Panc1 (cell line): ENCODE data around the gene FBLIM1. TPM values are rescaled to one million over a fixed set of nuclear protein-coding genes. Genes with fewer than 3 reads are reported as not detected.

ENCODE experiments used
- ATAC-seq: fragments of 200-7000 bp; cut with Tn5 transposase; 2 replicates; pipeline ENCODE4 v1.9.1; 2020; ENCODE audit warnings: mild to moderate bottlenecking, moderate library complexity
- BruUV-seq: library from RNA; stranded (reverse); fragments of 400-500 nt; replicated peaks from 2 replicates; lab custom pipeline; 2021; lab: Mats Ljungman, UMichigan
- CTCF ChIA-PET: fragments of 300-600 bp; sonication (Branson Sonifier 250); formaldehyde crosslinking; loops from one replicate; lab custom pipeline; 2022; ENCODE audit warnings: antibody characterized with exemption; lab: Charles Lee
- POLR2A ChIA-PET: fragments of 300-600 bp; sonication (Branson Sonifier 250); formaldehyde crosslinking; loops from one replicate; lab custom pipeline; 2022; ENCODE audit warnings: antibody characterized with exemption; lab: Charles Lee
- DNase-seq: peaks from one replicate; pipeline ENCODE4 v3.0.0-alpha.2; 2010; ENCODE audit warnings: low read depth, low spot score
- H3K27ac ChIP-seq: 2 replicates; pipeline ENCODE4 v1.5.1; 2011; ENCODE audit warnings: mild to moderate bottlenecking, low read length, inconsistent platforms
- H3K27me3 ChIP-seq: fragments of 200-500 bp; sonication (Bioruptor generic); 2 replicates; pipeline ENCODE4 v1.6.0; 2014; ENCODE audit warnings: low read length, inconsistent platforms; ENCODE audit not compliant: control insufficient read depth, insufficient read depth
- H3K36me3 ChIP-seq: fragments of 200-500 bp; sonication (Bioruptor generic); 2 replicates; pipeline ENCODE4 v1.5.1; 2014; ENCODE audit warnings: inconsistent platforms, mild to moderate bottlenecking, low read length, moderate library complexity; ENCODE audit not compliant: control insufficient read depth, insufficient read depth
- H3K4me1 ChIP-seq: 2 replicates; pipeline ENCODE4 v1.5.1; 2011; ENCODE audit warnings: inconsistent platforms, mild to moderate bottlenecking, low read length, moderate library complexity; ENCODE audit not compliant: control insufficient read depth, insufficient read depth
- H3K4me3 ChIP-seq, 2 experiments: 2 replicates each; pipeline ENCODE4 v1.5.1; 2011 to 2012; ENCODE audit warnings: low read depth in 2 of 2, low read length in 2 of 2, mild to moderate bottlenecking in 2 of 2, inconsistent platforms in 1 of 2, moderate library complexity in 1 of 2
- H3K9me3 ChIP-seq: fragments of 200-500 bp; sonication (Bioruptor generic); 2 replicates; pipeline ENCODE4 v1.5.1; 2014; ENCODE audit warnings: low read depth, mild to moderate bottlenecking, inconsistent platforms, low read length, moderate library complexity; ENCODE audit not compliant: control insufficient read depth, insufficient read depth
- CTCF ChIP-seq: fragments of 450-650 bp; IDR thresholded peaks from 2 replicates; pipeline ENCODE4 v1.5.1; 2017; ENCODE audit warnings: mild to moderate bottlenecking
- POLR2AphosphoS5 ChIP-seq: IDR thresholded peaks from 2 replicates; pipeline ENCODE4 v1.6.1; 2012; ENCODE audit warnings: mild to moderate bottlenecking, low read depth, low read length, moderate library complexity
- REST ChIP-seq, 2 experiments: IDR thresholded peaks; 2 replicates each; pipeline ENCODE4 v1.6.1; 2011 to 2012; ENCODE audit warnings: low read depth in 2 of 2, control low read depth in 1 of 2, low read length in 1 of 2, mild to moderate bottlenecking in 1 of 2, moderate library complexity in 1 of 2; ENCODE audit not compliant: insufficient read depth in 1 of 2
- SIN3A ChIP-seq: IDR thresholded peaks from 2 replicates; pipeline ENCODE4 v1.6.1; 2012; ENCODE audit warnings: low read depth, mild to moderate bottlenecking, low read length, moderate library complexity, borderline replicate concordance; ENCODE audit not compliant: insufficient read depth
- TCF7L2 ChIP-seq: IDR thresholded peaks from 2 replicates; pipeline ENCODE4 v1.6.1; 2011; ENCODE audit warnings: mild to moderate bottlenecking, low read depth, low read length, inconsistent platforms
- in situ Hi-C: cut with HindIII; loops from 2 replicates; pipeline ENCODE4 v1.10.0; 2016; ENCODE audit warnings: low sequenced_read_pairs, low pct_unique_long_range_greater_than_20kb
- intact Hi-C: fragments of 100-400 bp; cut with micrococcal nuclease; formaldehyde crosslinking; loops from one replicate; pipeline ENCODE4 v1.10.0; 2022; ENCODE audit not compliant: unreplicated experiment
- total RNA-seq: library from RNA; stranded (reverse); gene quantifications from one replicate; pipeline ENCODE4 v1.2.1, GENCODE V29; 2021; ENCODE audit not compliant: unreplicated experiment

FBLIM1 gene
- total RNA-seq, 1 experiment from 2014 or later = 4.3 TPM

- Histone ChIP-seq H3K36me3 (no peaks in the 10 kb centered on the region), H3K4me3 (no peak overlapping the region), H3K4me1 (peaks cover 4% of the 10 kb centered on the region), H3K27ac (no peak overlapping the region), H3K27me3 (no peaks in the 10 kb centered on the region), H3K9me3 (no peaks in the 10 kb centered on the region)
- ChIA-PET POLR2A (interaction anchor here (0.5 to 0.6 kb wide), 2 partner anchors 16 to 18 kb away, joined by 4 read pairs; no protein-coding TSS in a partner anchor), CTCF (interaction anchor here (0.6 kb wide), 1 partner anchor 63 kb away, joined by 4 read pairs; no protein-coding TSS in a partner anchor)
- in situ Hi-C loops = no loop called here
- TF ChIP-seq TCF7L2 = no peak
- no peak for TF ChIP-seq POLR2AphosphoS5
- no peak for TF ChIP-seq REST (IDR thresholded peaks at IDR 0.05; ENCODE audit: insufficient read depth in 1 of 2, low read depth in 2 of 2, low read length in 1 of 2)
- no peak for TF ChIP-seq SIN3A
- TF ChIP-seq CTCF = no peak
- DNase-seq (no peak), ATAC-seq (no peak)
- intact Hi-C loops = no loop called here
- no TSS peak for BruUV-seq
Observed at GRCh38 chr1:15737324-15738319, 21.0 kb upstream of the FBLIM1 start.

- intact Hi-C loops = no loop called here
- no peaks in the 10 kb centered on the region for H3K36me3 ChIP-seq
- H3K27me3 ChIP-seq = no peaks in the 10 kb centered on the region
- no TSS peak for BruUV-seq
- TF ChIP-seq SIN3A (no peak), TCF7L2 (no peak), CTCF (no peak), REST (IDR thresholded peaks at IDR 0.05; ENCODE audit: insufficient read depth in 1 of 2, low read depth in 2 of 2, low read length in 1 of 2) (no peak), POLR2AphosphoS5 (no peak)
- peaks cover 4% of the 10 kb centered on the region for H3K4me1 ChIP-seq
- CTCF ChIA-PET = interaction anchor here (0.6 kb wide), 1 partner anchor 62 kb away, joined by 4 read pairs; no protein-coding TSS in a partner anchor
- ATAC-seq = no peak
- POLR2A ChIA-PET = interaction anchor here (0.5 kb wide), 1 partner anchor 149 kb away, joined by 9 read pairs; no protein-coding TSS in a partner anchor
- no peaks in the 10 kb centered on the region for H3K9me3 ChIP-seq
- H3K4me3 ChIP-seq = no peak overlapping the region
- in situ Hi-C loops = no loop called here
- no peak for DNase-seq
- H3K27ac ChIP-seq = no peak overlapping the region
Observed at GRCh38 chr1:15738416-15739113, 20.0 kb upstream of the FBLIM1 start.
